GM23338 (cell line): Measurements from ENCODE around the gene GADL1. TPM values are rescaled to one million over a fixed set of nuclear protein-coding genes. Genes with fewer than 3 reads are reported as not detected.

Experiments used
- ATAC-seq: fragments of 200-7000 bp; cut with Tn5 transposase; 3 replicates; pipeline ENCODE4 v1.9.1; 2020
- DNase-seq: peaks from one replicate; pipeline ENCODE4 v3.0.0-alpha.2; 2015; ENCODE audit warnings: low spot score
- H2AFZ ChIP-seq: fragments of 200-600 bp; sonication (generic); 2 replicates; pipeline ENCODE4 v1.8.0; 2016; ENCODE audit warnings: antibody characterized with exemption, mild to moderate bottlenecking, moderate library complexity
- H3F3A ChIP-seq: fragments of 200-600 bp; sonication (generic); replicated peaks from 2 replicates; pipeline ENCODE4 v1.8.0; 2017; ENCODE audit warnings: antibody characterized with exemption, mixed run types, low read depth
- H3K27ac ChIP-seq: fragments of 200-600 bp; sonication (generic); 2 replicates; pipeline ENCODE4 v1.6.1; 2016; ENCODE audit warnings: low read depth
- H3K27me3 ChIP-seq: fragments of 200-600 bp; sonication (generic); 2 replicates; pipeline ENCODE4 v1.8.0; 2016; ENCODE audit warnings: mild to moderate bottlenecking, mixed run types, moderate library complexity; ENCODE audit not compliant: insufficient read depth
- H3K36me3 ChIP-seq: fragments of 200-600 bp; sonication (generic); 2 replicates; pipeline ENCODE4 v1.8.0; 2016; ENCODE audit warnings: mild to moderate bottlenecking; ENCODE audit not compliant: insufficient read depth
- H3K4me1 ChIP-seq: fragments of 200-600 bp; sonication (generic); 2 replicates; pipeline ENCODE4 v1.8.0; 2016; ENCODE audit warnings: mild to moderate bottlenecking, moderate library complexity; ENCODE audit not compliant: insufficient read depth
- H3K4me2 ChIP-seq: fragments of 200-600 bp; sonication (generic); 2 replicates; pipeline ENCODE4 v1.7.1; 2017; ENCODE audit warnings: mixed run types
- H3K4me3 ChIP-seq: fragments of 200-600 bp; sonication (generic); 2 replicates; pipeline ENCODE4 v1.6.1; 2016; ENCODE audit warnings: mixed run types
- H3K79me2 ChIP-seq: fragments of 200-600 bp; sonication (generic); replicated peaks from 2 replicates; pipeline ENCODE4 v1.8.0; 2017; ENCODE audit warnings: mild to moderate bottlenecking; ENCODE audit not compliant: insufficient read depth
- H3K9me2 ChIP-seq: fragments of 200-600 bp; sonication (generic); 2 replicates; pipeline ENCODE4 v1.8.0; 2017; ENCODE audit not compliant: insufficient read depth
- H4K20me1 ChIP-seq: fragments of 200-600 bp; sonication (generic); replicated peaks from 2 replicates; pipeline ENCODE4 v1.8.0; 2017; ENCODE audit warnings: mild to moderate bottlenecking; ENCODE audit not compliant: insufficient read depth
- H3K27ac Mint-ChIP-seq: 2 replicates; pipeline ENCODE4 v1.8.0; 2020; ENCODE audit warnings: inconsistent platforms, mild to moderate bottlenecking, moderate library complexity, mixed read lengths
- H3K27me3 Mint-ChIP-seq: 3 replicates; pipeline ENCODE4 v1.8.0; 2022; ENCODE audit warnings: low read depth, mild to moderate bottlenecking, moderate library complexity, mixed read lengths, inconsistent platforms; ENCODE audit not compliant: insufficient read depth, poor library complexity
- H3K36me3 Mint-ChIP-seq: 3 replicates; pipeline ENCODE4 v1.8.0; 2021; ENCODE audit warnings: low read depth, mild to moderate bottlenecking, inconsistent platforms, moderate library complexity, mixed read lengths
- H3K4me1 Mint-ChIP-seq: 3 replicates; pipeline ENCODE4 v1.8.0; 2020; ENCODE audit warnings: mild to moderate bottlenecking, inconsistent platforms, mixed read lengths
- H3K4me3 Mint-ChIP-seq: 3 replicates; pipeline ENCODE4 v1.8.0; 2021; ENCODE audit warnings: moderate library complexity, mild to moderate bottlenecking, inconsistent platforms, mixed read lengths
- H3K9me3 Mint-ChIP-seq: 3 replicates; pipeline ENCODE4 v1.8.0; 2020; ENCODE audit warnings: moderate library complexity, mild to moderate bottlenecking, inconsistent platforms, mixed read lengths
- CREB1 ChIP-seq: fragments of 250-450 bp; sonication (Bioruptor Pico); IDR thresholded peaks from 2 replicates; pipeline ENCODE4 v1.5.0; 2020; ENCODE audit warnings: low read depth, mild to moderate bottlenecking, moderate library complexity
- EZH2 ChIP-seq: fragments of 200-600 bp; sonication (generic); IDR thresholded peaks from one replicate; pipeline ENCODE4 v1.8.0; 2017; ENCODE audit warnings: antibody characterized with exemption, mild to moderate bottlenecking, low read depth; ENCODE audit not compliant: unreplicated experiment
- EZH2phosphoT487 ChIP-seq: fragments of 200-600 bp; sonication (generic); IDR thresholded peaks from one replicate; pipeline ENCODE4 v1.8.1; 2018; ENCODE audit warnings: antibody characterized with exemption; ENCODE audit not compliant: unreplicated experiment
- JUNB ChIP-seq: IDR thresholded peaks from one replicate; pipeline ENCODE4 v1.6.1; 2016; ENCODE audit warnings: antibody characterized with exemption; ENCODE audit not compliant: unreplicated experiment
- NANOG ChIP-seq: IDR thresholded peaks from 2 replicates; pipeline ENCODE4 v1.6.1; 2016; ENCODE audit warnings: antibody characterized with exemption, borderline replicate concordance
- POLR2AphosphoS5 ChIP-seq: IDR thresholded peaks from 2 replicates; pipeline ENCODE4 v1.6.1; 2016; ENCODE audit warnings: antibody characterized with exemption, low read depth
- STAT1 ChIP-seq: IDR thresholded peaks from one replicate; pipeline ENCODE4 v1.6.1; 2016; ENCODE audit warnings: antibody characterized with exemption; ENCODE audit not compliant: unreplicated experiment
- ZNF114 ChIP-seq: fragments of 250-450 bp; sonication (Bioruptor Pico); IDR thresholded peaks from 2 replicates; pipeline ENCODE4 v1.5.0; 2020; ENCODE audit warnings: mild to moderate bottlenecking, moderate library complexity
- ZNF331 ChIP-seq: fragments of 250-450 bp; sonication (Bioruptor Pico); IDR thresholded peaks from 2 replicates; pipeline ENCODE4 v1.5.0; 2020; ENCODE audit warnings: low read depth, mild to moderate bottlenecking, moderate library complexity
- polyA plus RNA-seq: library from polyadenylated mRNA; unstranded; fragments of >200 nt; fragmentation: Nextera tagmentation; extraction: Ambion mirVana; gene quantifications from 2 replicates; pipeline ENCODE4 v1.2.1, GENCODE V29; 2016
- total RNA-seq: library from RNA; depleted of rRNA; stranded (reverse); fragments of >200 nt; shearing (Covaris generic); gene quantifications from 2 replicates; pipeline ENCODE4 v1.2.3, GENCODE V29; 2014
- TF ChIP-seq, protein P1 (sequence below): IDR thresholded peaks from one replicate; pipeline ENCODE4 v1.6.1; 2018; ENCODE audit warnings: antibody characterized with exemption; ENCODE audit not compliant: unreplicated experiment
- TF ChIP-seq, protein P2 (sequence below): fragments of 250-450 bp; sonication (Bioruptor Pico); IDR thresholded peaks from 2 replicates; pipeline ENCODE4 v1.5.0; 2020; ENCODE audit warnings: mild to moderate bottlenecking, moderate library complexity
- TF ChIP-seq, protein P3 (sequence below): IDR thresholded peaks from 2 replicates; pipeline ENCODE4 v1.6.1; 2016; ENCODE audit warnings: antibody characterized with exemption
- TF ChIP-seq, protein P4 (sequence below), 2 experiments: fragments of 200-600 bp in 1 of 2; sonication (generic) in 1 of 2; conservative IDR thresholded peaks; 2 replicates each; pipeline versions ENCODE4 v1.5.1 to v1.6.1; 2016 to 2017; ENCODE audit warnings: antibody characterized with exemption in 2 of 2, low read depth in 2 of 2, mild to moderate bottlenecking in 2 of 2, moderate library complexity in 1 of 2

Gene GADL1
- total and polyA plus RNA-seq, 2 experiments from 2014 or later: 0.35 to 0.50 TPM

DNA sequence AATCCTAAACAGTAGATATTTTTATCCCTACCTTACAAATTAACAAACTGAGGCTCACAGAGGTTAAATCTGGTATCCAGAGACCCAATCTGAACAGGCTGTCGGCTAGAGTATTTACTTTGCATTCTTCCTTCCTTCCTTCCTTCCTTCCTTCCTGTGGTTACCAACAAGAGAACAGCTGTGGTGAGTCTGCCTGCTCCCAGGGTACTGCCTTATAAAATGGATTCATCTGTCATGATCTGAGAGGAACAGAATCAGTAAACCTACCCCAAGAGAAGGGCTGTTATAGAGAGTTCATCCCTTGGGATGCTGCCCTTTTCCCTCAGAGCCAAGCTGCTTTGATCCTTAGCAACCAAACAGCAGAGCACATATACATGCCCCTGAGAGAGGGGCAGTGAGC, 3.6 kb downstream of the GADL1 start:
- no peak overlapping the region; the same call in 2 of the 3 replicates for H3K4me3 Mint-ChIP-seq
- Histone ChIP-seq H2AFZ (peak overlapping the region; percentile 45; the same call in 1 of the 2 replicates), H3K4me1 (peaks cover 40% of the 10 kb centered on the region), H3K27ac (no peak overlapping the region), H3K9me2 (no peaks in the 10 kb centered on the region; the same call in 1 of the 2 replicates), H3K4me3 (no peak overlapping the region), H3K79me2 (no peaks in the 10 kb centered on the region), H3K4me2 (peak overlapping the region; percentile 22; the same call in 1 of the 2 replicates), H3K27me3 (peaks cover 25% of the 10 kb centered on the region), H3F3A (no peaks in the 10 kb centered on the region), H3K36me3 (no peaks in the 10 kb centered on the region), H4K20me1 (no peaks in the 10 kb centered on the region)
- no peak for TF ChIP-seq EZH2phosphoT487
- TF ChIP-seq NANOG: no peak
- TF ChIP-seq ZNF331 (CRISPR knock-in tag): no peak
- no peak for TF ChIP-seq EZH2
- TF ChIP-seq CREB1 (CRISPR knock-in tag): no peak
- no peak for TF ChIP-seq STAT1
- TF ChIP-seq, protein P1, sequence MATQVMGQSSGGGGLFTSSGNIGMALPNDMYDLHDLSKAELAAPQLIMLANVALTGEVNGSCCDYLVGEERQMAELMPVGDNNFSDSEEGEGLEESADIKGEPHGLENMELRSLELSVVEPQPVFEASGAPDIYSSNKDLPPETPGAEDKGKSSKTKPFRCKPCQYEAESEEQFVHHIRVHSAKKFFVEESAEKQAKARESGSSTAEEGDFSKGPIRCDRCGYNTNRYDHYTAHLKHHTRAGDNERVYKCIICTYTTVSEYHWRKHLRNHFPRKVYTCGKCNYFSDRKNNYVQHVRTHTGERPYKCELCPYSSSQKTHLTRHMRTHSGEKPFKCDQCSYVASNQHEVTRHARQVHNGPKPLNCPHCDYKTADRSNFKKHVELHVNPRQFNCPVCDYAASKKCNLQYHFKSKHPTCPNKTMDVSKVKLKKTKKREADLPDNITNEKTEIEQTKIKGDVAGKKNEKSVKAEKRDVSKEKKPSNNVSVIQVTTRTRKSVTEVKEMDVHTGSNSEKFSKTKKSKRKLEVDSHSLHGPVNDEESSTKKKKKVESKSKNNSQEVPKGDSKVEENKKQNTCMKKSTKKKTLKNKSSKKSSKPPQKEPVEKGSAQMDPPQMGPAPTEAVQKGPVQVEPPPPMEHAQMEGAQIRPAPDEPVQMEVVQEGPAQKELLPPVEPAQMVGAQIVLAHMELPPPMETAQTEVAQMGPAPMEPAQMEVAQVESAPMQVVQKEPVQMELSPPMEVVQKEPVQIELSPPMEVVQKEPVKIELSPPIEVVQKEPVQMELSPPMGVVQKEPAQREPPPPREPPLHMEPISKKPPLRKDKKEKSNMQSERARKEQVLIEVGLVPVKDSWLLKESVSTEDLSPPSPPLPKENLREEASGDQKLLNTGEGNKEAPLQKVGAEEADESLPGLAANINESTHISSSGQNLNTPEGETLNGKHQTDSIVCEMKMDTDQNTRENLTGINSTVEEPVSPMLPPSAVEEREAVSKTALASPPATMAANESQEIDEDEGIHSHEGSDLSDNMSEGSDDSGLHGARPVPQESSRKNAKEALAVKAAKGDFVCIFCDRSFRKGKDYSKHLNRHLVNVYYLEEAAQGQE: no peak
- TF ChIP-seq JUNB: no peak
- TF ChIP-seq, protein P2, sequence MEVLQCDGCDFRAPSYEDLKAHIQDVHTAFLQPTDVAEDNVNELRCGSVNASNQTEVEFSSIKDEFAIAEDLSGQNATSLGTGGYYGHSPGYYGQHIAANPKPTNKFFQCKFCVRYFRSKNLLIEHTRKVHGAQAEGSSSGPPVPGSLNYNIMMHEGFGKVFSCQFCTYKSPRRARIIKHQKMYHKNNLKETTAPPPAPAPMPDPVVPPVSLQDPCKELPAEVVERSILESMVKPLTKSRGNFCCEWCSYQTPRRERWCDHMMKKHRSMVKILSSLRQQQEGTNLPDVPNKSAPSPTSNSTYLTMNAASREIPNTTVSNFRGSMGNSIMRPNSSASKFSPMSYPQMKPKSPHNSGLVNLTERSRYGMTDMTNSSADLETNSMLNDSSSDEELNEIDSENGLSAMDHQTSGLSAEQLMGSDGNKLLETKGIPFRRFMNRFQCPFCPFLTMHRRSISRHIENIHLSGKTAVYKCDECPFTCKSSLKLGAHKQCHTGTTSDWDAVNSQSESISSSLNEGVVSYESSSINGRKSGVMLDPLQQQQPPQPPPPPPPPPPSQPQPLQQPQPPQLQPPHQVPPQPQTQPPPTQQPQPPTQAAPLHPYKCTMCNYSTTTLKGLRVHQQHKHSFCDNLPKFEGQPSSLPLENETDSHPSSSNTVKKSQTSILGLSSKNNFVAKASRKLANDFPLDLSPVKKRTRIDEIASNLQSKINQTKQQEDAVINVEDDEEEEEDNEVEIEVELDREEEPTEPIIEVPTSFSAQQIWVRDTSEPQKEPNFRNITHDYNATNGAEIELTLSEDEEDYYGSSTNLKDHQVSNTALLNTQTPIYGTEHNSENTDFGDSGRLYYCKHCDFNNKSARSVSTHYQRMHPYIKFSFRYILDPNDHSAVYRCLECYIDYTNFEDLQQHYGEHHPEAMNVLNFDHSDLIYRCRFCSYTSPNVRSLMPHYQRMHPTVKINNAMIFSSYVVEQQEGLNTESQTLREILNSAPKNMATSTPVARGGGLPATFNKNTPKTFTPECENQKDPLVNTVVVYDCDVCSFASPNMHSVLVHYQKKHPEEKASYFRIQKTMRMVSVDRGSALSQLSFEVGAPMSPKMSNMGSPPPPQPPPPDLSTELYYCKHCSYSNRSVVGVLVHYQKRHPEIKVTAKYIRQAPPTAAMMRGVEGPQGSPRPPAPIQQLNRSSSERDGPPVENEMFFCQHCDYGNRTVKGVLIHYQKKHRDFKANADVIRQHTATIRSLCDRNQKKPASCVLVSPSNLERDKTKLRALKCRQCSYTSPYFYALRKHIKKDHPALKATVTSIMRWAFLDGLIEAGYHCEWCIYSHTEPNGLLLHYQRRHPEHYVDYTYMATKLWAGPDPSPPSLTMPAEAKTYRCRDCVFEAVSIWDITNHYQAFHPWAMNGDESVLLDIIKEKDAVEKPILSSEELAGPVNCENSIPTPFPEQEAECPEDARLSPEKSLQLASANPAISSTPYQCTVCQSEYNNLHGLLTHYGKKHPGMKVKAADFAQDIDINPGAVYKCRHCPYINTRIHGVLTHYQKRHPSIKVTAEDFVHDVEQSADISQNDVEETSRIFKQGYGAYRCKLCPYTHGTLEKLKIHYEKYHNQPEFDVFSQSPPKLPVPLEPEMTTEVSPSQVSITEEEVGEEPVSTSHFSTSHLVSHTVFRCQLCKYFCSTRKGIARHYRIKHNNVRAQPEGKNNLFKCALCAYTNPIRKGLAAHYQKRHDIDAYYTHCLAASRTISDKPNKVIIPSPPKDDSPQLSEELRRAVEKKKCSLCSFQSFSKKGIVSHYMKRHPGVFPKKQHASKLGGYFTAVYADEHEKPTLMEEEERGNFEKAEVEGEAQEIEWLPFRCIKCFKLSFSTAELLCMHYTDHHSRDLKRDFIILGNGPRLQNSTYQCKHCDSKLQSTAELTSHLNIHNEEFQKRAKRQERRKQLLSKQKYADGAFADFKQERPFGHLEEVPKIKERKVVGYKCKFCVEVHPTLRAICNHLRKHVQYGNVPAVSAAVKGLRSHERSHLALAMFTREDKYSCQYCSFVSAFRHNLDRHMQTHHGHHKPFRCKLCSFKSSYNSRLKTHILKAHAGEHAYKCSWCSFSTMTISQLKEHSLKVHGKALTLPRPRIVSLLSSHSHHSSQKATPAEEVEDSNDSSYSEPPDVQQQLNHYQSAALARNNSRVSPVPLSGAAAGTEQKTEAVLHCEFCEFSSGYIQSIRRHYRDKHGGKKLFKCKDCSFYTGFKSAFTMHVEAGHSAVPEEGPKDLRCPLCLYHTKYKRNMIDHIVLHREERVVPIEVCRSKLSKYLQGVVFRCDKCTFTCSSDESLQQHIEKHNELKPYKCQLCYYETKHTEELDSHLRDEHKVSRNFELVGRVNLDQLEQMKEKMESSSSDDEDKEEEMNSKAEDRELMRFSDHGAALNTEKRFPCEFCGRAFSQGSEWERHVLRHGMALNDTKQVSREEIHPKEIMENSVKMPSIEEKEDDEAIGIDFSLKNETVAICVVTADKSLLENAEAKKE (CRISPR knock-in tag): no peak
- TF ChIP-seq, protein P3, sequence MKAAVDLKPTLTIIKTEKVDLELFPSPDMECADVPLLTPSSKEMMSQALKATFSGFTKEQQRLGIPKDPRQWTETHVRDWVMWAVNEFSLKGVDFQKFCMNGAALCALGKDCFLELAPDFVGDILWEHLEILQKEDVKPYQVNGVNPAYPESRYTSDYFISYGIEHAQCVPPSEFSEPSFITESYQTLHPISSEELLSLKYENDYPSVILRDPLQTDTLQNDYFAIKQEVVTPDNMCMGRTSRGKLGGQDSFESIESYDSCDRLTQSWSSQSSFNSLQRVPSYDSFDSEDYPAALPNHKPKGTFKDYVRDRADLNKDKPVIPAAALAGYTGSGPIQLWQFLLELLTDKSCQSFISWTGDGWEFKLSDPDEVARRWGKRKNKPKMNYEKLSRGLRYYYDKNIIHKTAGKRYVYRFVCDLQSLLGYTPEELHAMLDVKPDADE: no peak
- TF ChIP-seq, protein P4, sequence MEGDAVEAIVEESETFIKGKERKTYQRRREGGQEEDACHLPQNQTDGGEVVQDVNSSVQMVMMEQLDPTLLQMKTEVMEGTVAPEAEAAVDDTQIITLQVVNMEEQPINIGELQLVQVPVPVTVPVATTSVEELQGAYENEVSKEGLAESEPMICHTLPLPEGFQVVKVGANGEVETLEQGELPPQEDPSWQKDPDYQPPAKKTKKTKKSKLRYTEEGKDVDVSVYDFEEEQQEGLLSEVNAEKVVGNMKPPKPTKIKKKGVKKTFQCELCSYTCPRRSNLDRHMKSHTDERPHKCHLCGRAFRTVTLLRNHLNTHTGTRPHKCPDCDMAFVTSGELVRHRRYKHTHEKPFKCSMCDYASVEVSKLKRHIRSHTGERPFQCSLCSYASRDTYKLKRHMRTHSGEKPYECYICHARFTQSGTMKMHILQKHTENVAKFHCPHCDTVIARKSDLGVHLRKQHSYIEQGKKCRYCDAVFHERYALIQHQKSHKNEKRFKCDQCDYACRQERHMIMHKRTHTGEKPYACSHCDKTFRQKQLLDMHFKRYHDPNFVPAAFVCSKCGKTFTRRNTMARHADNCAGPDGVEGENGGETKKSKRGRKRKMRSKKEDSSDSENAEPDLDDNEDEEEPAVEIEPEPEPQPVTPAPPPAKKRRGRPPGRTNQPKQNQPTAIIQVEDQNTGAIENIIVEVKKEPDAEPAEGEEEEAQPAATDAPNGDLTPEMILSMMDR (conservative IDR thresholded peaks at IDR 0.05; ENCODE audit: low read depth in 2 of 2): no peak
- TF ChIP-seq ZNF114 (CRISPR knock-in tag): no peak
- no peak for TF ChIP-seq POLR2AphosphoS5
- no peak overlapping the region for H3K27ac Mint-ChIP-seq
- no peaks in the 10 kb centered on the region; the same call in 2 of the 3 replicates for H3K36me3 Mint-ChIP-seq
- no peak for DNase-seq
- ATAC-seq: no peak
- H3K9me3 Mint-ChIP-seq: no peaks in the 10 kb centered on the region; the same call in 2 of the 3 replicates
- peaks cover 45% of the 10 kb centered on the region for H3K4me1 Mint-ChIP-seq
- peaks cover 20% of the 10 kb centered on the region for H3K27me3 Mint-ChIP-seq
